ENCODE measurements around the gene AKAP6.

DNA sequence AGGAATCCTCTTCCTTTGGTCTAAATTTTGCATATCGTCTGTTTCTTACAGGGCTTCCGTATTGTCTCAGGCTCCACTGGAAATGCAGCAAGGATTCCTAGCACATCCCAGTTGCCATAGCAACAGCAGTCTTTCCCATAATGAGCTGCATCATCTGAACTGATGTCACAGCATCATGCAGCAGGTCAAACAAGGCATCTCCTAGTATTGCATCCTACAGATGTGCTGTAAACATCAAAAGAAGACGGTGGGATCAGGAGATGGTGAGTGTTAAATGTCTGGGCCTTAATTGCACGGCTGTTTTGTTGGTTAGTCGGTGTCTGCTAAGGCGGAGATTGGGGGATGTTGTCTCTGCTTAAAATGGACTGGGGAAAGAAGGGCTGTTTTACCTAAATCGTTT is at the start of gene AKAP6:
- TF ChIP-seq, protein P1, sequence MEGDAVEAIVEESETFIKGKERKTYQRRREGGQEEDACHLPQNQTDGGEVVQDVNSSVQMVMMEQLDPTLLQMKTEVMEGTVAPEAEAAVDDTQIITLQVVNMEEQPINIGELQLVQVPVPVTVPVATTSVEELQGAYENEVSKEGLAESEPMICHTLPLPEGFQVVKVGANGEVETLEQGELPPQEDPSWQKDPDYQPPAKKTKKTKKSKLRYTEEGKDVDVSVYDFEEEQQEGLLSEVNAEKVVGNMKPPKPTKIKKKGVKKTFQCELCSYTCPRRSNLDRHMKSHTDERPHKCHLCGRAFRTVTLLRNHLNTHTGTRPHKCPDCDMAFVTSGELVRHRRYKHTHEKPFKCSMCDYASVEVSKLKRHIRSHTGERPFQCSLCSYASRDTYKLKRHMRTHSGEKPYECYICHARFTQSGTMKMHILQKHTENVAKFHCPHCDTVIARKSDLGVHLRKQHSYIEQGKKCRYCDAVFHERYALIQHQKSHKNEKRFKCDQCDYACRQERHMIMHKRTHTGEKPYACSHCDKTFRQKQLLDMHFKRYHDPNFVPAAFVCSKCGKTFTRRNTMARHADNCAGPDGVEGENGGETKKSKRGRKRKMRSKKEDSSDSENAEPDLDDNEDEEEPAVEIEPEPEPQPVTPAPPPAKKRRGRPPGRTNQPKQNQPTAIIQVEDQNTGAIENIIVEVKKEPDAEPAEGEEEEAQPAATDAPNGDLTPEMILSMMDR (IDR thresholded peaks at IDR 0.05) = no peak
- TF ChIP-seq POLR2A (IDR thresholded peaks at IDR 0.05) = no peak
- TF ChIP-seq POLR2AphosphoS5 (IDR thresholded peaks at IDR 0.05) = no peak
